GM21528 (cell line): ENCODE results near the gene NDST4.
"Not testable (repeated sequence)": the region's sequence is repeated elsewhere in the genome, so short reads cannot be mapped to it uniquely, and the experiment has no call there.

Source experiments
- ATAC-seq: cut with Tn5 transposase; IDR thresholded peaks from one replicate; pipeline ENCODE4 v1.9.1; 2021; ENCODE audit warnings: mild to moderate bottlenecking, moderate library complexity; ENCODE audit not compliant: unreplicated experiment, low FRiP score

The NDST4 gene

GRCh38 chr4:115058533-115058932, 54.9 kb downstream of the NDST4 start:
- ATAC-seq = peak; percentile 76

GRCh38 chr4:115054836-115055235, 58.6 kb downstream of the NDST4 start:
- ATAC-seq = no peak

GRCh38 chr4:115053313-115053712, 60.1 kb downstream of the NDST4 start:
- ATAC-seq = no peak

GRCh38 chr4:115042496-115042895, 70.9 kb downstream of the NDST4 start:
- peak; percentile 62 for ATAC-seq

GRCh38 chr4:115030281-115030680, 83.1 kb downstream of the NDST4 start:
- ATAC-seq = no peak

- no peak for ATAC-seq
These were observed 84.6 kb downstream of the NDST4 start for GRCh38 chr4:115028682-115029410.

GRCh38 chr4:114999880-115000279, 113.5 kb downstream of the NDST4 start:
- ATAC-seq = no peak

GRCh38 chr4:114998316-114998715, 115.1 kb downstream of the NDST4 start:
- no peak for ATAC-seq

GRCh38 chr4:114997576-114998247, 115.7 kb downstream of the NDST4 start:
- ATAC-seq = no peak

GRCh38 chr4:114986133-114986532, 127.3 kb downstream of the NDST4 start:
- ATAC-seq = no peak

GRCh38 chr4:114980932-114981708, 132.3 kb downstream of the NDST4 start:
- ATAC-seq = no peak

GRCh38 chr4:114980399-114980798, 133.0 kb downstream of the NDST4 start:
- not testable (repeated sequence) for ATAC-seq

GRCh38 chr4:114976901-114977300, 136.5 kb downstream of the NDST4 start:
- ATAC-seq = no peak

GRCh38 chr4:114964026-114964425, 149.4 kb downstream of the NDST4 start:
- no peak for ATAC-seq

- ATAC-seq = no peak
These were observed 167.8 kb downstream of the NDST4 start for GRCh38 chr4:114945616-114946015.

GRCh38 chr4:114941503-114941902, 171.9 kb downstream of the NDST4 start:
- no peak for ATAC-seq

- no peak for ATAC-seq
These were observed 185.5 kb downstream of the NDST4 start for GRCh38 chr4:114927881-114928280.

- no peak for ATAC-seq
These were observed 186.8 kb downstream of the NDST4 start for GRCh38 chr4:114926583-114926982.

GRCh38 chr4:114924311-114924710, 189.1 kb downstream of the NDST4 start:
- no peak for ATAC-seq

- ATAC-seq = no peak
These were observed 190.9 kb downstream of the NDST4 start for GRCh38 chr4:114922592-114922933.

GRCh38 chr4:114921790-114922591, 191.4 kb downstream of the NDST4 start:
- ATAC-seq = no peak
